HL-60 (cell line): ENCODE data around the gene GABBR2.

Source experiments
- GABPA ChIP-seq: IDR thresholded peaks from 2 replicates; pipeline ENCODE4 v1.6.1; 2012; ENCODE audit warnings: low read depth
- TF ChIP-seq, protein P1 (sequence below): IDR thresholded peaks from one replicate; pipeline ENCODE4 v1.5.1; 2011; ENCODE audit warnings: low read length, control low read depth, inconsistent platforms; ENCODE audit not compliant: insufficient read depth
- TF ChIP-seq, protein P2 (sequence below): IDR thresholded peaks from 2 replicates; pipeline ENCODE4 v1.6.1; 2012; ENCODE audit warnings: low read depth; ENCODE audit not compliant: insufficient replicate concordance

DNA sequence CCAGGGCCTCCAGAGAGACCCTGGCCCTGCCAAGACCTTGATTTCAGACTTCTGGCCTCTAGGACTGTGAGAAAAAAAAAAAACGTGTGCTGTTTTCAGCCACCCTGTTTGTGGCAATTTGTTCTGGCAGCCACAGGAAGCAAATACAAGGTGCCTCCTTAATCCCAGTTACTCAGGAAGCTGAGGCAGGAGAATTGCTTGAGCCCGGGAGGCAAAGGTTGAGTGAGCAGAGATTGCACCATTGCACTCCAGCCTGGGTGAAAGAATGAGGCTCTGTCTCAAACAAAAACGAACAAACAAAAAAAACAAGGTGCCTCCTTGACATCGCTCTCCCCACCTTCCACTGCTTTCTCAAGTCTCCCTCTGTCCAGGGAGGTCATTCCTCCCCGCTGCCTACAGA lies 98.0 kb downstream of the GABBR2 start:
- TF ChIP-seq, protein P1, sequence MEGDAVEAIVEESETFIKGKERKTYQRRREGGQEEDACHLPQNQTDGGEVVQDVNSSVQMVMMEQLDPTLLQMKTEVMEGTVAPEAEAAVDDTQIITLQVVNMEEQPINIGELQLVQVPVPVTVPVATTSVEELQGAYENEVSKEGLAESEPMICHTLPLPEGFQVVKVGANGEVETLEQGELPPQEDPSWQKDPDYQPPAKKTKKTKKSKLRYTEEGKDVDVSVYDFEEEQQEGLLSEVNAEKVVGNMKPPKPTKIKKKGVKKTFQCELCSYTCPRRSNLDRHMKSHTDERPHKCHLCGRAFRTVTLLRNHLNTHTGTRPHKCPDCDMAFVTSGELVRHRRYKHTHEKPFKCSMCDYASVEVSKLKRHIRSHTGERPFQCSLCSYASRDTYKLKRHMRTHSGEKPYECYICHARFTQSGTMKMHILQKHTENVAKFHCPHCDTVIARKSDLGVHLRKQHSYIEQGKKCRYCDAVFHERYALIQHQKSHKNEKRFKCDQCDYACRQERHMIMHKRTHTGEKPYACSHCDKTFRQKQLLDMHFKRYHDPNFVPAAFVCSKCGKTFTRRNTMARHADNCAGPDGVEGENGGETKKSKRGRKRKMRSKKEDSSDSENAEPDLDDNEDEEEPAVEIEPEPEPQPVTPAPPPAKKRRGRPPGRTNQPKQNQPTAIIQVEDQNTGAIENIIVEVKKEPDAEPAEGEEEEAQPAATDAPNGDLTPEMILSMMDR = no peak
- TF ChIP-seq GABPA = no peak
- TF ChIP-seq, protein P2, sequence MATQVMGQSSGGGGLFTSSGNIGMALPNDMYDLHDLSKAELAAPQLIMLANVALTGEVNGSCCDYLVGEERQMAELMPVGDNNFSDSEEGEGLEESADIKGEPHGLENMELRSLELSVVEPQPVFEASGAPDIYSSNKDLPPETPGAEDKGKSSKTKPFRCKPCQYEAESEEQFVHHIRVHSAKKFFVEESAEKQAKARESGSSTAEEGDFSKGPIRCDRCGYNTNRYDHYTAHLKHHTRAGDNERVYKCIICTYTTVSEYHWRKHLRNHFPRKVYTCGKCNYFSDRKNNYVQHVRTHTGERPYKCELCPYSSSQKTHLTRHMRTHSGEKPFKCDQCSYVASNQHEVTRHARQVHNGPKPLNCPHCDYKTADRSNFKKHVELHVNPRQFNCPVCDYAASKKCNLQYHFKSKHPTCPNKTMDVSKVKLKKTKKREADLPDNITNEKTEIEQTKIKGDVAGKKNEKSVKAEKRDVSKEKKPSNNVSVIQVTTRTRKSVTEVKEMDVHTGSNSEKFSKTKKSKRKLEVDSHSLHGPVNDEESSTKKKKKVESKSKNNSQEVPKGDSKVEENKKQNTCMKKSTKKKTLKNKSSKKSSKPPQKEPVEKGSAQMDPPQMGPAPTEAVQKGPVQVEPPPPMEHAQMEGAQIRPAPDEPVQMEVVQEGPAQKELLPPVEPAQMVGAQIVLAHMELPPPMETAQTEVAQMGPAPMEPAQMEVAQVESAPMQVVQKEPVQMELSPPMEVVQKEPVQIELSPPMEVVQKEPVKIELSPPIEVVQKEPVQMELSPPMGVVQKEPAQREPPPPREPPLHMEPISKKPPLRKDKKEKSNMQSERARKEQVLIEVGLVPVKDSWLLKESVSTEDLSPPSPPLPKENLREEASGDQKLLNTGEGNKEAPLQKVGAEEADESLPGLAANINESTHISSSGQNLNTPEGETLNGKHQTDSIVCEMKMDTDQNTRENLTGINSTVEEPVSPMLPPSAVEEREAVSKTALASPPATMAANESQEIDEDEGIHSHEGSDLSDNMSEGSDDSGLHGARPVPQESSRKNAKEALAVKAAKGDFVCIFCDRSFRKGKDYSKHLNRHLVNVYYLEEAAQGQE = no peak
